ENCODE results near the gene MT1H.
"Not testable (repeated sequence)": the region's sequence is repeated elsewhere in the genome, so short reads cannot be mapped to it uniquely, and the experiment has no call there.

MT1H gene

DNA sequence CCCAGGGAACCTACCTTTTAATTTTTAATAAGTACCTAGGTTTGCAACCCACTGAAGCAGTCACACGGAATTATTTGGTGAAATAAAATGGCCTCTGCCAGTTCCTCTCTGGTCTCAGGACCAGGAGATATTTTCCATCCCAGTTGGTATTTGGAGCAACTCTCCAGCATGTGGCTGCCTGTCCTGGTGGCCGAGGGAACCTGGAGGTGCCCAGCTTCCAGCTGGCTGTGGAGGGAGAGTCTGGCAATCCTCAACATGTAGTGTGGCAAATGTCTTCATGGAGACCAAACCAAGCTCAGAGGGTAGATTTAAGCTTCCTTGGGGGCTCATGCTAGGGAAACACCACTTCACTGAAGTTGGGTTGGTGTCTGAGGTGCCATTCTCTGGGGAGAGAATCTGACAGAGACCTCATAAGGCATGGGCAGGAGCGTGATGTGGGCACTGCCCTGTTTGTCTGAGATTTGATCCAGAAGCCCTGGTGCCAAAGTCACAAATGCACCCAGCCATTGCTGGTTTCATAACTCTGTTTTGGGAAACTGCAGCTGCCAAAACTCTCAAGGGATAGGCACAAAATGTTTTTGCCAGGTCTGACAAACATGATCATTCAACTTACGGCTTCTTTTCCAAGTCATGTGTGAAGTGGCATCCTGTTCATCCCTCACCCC, 15.4 kb downstream of the MT1H start:
- DNase-seq = no peak

DNA sequence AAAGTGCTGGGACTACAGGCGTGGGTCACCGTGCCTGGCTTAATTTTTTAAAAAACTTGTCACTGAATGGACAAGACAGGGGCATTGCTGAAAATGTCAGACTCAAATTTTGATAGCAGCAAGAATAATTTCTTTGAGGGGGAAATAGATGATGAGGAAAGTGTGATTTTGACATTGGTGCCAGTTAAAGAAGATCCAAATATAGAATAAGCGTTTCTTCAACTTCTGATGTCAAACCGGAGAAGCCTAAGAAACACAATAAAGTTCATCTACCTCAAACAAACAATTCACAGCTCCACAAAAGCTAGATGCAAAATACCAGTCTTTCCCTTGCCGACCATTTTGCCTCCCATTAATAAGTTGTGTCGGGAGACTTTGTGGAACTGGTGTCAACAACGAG, 17.1 kb downstream of the MT1H start:
- DNase-seq = no peak

DNA sequence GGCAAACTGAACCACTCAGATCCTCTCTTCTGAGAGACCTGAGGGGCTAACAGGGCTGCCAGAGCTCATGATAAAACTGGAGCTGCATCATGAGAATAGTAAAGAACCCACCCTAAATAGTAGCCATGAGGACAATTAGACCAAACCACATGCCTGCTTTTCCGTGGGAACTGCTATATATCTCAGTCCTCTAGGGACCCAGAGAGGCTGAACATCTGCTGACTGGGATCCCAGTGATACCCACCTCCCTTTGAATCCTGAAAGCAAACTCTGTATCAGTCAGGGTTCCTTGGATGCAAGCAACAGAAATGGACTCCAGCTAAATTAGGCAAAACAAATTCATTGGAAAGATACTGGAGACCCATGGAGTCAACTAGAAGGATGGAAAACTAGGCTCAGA, 19.1 kb downstream of the MT1H start:
- DNase-seq = peak; percentile 15

DNA sequence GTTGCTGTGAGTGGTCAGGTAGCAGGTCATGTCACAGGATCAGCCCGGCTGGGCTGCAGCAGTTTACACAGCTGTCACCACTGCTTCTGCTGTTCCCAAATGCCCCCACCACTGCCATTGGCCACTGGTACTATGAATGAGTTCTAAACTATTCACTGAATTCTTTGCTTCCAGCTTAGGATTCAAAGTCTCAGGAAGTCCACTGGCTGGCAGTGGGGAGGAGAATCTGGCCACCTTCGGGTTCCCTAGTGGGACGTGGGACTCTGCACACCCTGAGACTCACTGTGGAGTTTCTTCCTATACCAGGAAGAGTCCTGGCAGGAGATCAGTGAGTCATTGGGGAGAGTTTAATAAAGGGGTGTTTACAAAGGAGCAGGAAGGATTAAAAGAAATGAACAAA, 19.6 kb downstream of the MT1H start:
- peak; percentile 46 for DNase-seq

DNA sequence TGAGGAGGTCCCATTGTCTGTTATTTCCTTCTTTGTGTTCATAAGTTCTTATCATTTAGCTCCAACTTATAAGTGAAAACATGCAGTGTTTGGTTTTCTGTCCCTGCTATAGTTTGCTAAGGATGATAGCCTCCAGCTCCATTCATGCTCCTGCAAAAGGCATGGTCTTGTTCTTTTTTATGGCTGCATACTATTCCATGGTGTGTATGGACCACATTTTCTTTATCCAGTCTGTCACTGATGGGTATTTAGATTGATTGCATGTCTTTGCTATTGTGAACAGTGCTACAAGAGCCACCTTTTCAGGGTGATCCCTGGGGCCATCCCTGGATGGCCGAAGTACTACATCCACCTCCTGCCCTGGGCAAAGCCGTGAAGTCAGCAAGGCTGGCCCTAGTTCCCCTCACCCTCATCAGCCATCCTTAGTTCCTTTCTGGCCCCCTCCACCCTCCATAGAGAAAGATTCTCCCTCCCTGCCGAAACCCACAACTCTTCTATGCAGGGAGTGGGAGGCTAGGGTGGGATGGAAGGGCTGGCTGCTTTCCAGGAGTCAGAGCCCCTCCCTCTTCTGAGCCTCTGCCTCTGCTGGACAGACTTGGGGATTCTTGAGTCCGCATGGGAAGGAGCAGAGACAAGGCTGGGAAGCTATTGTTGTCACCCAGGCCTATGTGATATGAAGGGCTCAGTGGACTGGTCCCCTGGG, 21.0 kb downstream of the MT1H start:
- no peak for DNase-seq

DNA sequence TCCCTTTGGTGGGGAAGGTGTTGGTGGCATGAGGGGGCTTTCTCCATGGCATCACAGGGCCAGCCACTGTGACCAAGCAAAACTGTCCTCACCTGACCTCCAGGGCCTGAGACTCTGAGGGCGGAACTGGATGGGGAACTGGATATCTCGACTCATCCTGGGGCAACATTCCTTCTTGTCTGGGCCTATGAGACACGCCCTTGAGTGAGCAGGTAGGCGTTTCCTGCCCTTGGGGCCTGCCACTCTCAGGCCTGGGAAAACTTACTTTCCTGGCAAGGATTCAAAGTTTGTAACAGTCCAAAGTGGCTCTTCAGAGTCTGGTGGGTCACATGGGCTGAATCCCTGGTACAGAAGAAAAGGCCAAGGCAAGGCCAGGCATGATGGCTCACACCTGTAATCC, 22.3 kb downstream of the MT1H start:
- peak; percentile 63 for DNase-seq

DNA sequence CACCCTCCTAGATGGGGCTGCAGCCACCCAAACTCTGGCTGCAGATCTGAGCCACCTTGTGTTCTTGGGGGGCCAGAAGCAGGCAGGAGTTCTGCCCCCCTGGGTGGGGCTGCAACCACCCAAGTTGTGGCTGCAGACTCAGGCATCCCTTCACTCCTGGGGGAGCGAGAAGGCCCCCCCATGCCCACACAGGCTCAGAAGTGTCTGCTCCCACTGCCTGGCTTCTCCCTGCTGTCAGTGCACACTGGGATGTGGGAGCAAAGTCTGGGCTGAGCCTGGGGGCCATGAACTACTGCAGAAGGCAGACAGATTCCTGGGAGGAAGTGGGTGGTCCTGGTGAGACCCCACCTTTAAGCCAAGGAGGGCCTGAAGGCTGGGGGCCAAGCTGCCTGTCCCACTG, 25.6 kb downstream of the MT1H start:
- DNase-seq = no peak

DNA sequence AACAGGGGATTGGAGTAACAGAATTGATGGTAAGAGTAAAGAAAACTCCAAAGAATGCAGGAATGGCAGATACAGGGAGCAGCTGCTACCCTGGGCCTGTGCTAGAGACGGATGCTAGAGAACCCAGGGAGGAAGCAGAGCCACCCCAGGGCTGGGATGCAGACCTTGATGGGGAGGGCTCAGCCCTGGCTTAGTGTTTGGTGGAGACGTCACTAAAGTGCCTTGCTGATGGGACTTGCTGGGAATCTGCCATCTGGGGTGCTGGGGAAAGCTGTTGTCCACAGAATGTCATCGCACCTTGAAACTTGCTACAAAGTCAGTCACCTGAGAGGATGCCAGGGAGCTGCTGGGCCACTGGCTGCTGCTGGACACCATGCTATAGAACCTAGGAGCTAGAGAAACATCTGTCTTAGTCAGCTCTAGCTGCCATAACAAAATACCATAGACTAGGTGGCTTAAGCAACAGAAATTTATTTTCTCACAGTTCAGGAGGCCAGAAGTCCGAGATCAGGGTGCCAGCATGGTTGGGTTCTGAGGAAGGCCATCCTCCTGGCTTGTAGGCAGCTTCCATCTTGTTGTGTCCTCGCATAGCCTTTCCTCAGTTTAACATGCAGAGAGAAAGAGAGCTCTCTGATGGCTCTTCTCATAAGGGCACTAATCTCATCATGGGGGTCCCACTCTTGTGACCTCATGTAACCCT, 28.0 kb downstream of the MT1H start:
- no peak for DNase-seq

DNA sequence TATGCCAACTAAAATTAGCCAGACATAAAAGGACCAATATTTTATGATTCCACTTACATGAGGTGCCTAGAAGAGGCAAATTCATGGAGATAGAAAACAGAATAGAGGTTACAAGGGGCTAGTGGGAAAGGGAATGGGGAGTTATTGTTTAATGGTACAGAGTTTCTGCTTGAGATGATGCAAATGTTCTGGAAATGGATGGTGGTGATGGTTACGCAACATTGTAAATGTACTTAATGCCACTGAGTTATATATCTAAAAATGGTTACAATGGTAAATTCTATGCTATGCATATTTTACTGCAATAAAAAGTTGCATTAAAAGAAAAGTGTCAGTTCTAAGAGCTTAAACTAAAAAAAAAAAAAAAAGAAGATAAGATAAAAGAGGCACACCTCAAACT, 30.6 kb downstream of the MT1H start:
- no peak for DNase-seq

DNA sequence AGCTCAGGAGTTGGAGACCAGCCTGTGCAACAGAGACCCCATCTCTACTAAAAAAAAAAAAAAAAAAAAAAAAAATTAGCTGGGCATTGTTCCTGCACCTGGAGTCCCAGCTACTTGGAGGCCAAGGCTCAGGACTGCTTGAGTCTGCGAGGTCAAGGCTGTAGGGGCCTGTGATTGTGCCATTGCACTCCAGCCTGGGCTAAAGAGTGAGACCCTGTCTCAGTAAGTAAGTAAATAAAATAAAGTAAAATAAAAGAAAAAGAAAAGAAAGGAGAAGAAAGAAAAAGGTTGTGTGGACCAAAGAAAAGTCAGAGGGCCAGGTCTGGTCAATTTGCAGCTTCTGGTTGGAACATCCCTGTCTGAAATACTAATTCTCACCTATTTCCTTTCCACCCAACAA, 31.0 kb downstream of the MT1H start:
- DNase-seq = no peak

DNA sequence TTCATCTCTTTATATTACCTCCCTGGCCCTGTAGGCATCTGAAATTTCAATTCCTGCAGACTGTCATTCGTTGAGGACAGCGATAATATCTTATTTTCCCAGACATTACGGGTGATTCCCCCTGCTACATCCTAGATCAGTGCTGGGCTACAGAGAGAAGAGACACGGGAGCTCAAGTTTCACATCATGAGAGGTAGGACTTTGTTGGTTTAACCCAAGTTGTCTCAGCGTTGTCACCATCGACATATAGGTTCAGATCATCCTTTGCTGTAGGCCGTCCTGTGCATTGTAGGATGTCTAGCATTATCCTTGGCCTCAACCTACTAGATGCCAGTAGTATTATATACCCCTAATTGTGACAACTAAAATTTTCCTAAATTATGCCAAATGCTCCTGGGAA, 31.9 kb downstream of the MT1H start:
- no peak for DNase-seq

DNA sequence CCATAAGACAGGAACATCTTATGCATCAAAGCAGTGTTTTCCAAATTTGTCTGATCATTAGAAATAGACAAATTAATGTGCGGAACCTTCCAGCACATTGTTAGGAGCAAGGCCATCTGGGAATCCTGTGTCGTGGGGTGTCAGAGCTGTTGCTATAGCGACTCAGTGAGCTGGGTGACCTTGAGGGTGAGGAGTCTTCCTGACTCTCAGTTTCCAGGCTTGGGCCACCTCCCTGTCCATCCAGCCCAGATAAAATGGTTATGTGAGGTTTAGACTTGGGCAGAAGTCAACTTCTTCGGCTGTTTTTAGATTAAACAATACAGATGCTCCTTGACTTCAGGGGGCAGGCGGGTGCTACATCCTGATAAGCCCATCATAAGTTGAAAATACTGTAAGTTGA, 33.2 kb downstream of the MT1H start:
- no peak for DNase-seq

DNA sequence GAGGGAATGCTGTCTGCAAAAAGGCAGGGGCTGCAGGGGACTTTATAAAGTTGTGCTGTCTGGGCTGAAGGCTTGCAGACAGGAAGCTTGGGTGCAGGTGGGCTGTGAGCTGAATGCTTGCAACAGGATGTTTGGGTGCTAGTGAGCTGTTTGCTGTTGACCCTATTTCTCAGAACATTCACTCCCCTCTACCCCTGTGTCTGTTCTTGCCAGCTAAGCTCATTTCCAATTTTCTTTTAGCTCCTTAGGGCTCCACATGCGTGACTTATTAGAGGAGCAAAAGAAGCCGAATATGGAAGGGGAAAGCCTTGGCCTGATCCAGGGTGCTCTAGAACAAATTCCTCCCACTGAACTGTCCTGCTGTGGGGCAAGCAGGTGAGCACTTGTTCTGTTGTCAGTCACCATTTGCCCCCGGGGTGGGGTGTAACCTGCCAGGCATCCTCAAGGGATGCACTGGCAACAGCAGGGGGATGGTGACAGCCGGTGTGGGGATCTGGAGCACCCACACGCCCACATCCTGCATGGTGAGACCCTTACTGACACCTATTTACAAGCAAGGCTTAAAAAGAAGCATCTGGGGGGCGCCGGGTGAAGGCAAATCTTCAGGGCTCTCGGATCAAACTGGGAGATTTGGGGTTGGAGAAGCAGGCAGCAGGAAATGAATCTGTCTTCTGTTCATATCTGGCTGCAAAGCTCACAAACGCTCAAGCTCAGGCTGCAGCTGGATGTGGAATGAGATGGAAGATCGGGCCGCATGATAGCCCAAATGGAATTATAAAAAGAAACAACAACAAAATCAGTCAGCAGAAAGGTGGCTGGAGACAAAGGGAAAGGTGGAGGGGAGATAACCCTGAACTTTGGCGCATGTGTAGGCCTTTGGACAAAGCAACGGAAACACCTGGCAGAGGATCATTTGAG, 39.2 kb downstream of the MT1H start:
- DNase-seq = no peak

DNA sequence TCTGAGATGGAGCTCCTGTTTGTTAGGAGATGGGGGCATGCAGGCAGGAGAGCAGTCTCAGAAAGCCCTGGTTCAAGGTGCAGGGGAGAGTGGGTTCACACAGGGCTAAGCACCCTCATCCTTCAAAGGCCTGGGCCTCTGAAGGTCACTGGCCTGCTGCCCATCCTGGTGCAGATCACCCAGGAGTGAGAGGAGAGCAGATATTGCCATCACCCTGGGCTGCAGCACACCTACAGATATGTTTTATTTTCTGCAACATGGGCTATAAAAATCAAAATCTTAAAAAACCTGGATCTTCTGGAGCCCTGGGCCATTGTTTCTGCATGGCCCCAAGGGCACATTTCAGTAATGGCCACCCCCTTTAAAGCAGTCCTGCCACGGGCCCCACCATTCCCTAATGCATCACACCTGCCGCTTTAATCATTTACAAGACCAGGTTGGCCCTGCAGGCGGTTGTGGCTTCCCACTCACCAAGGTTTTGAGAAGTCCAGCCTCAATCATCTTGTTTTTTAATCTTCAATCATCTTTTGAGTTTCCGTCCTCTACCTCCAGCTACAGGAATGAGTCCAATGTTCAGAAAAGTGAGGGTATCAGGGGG, 39.9 kb downstream of the MT1H start:
- DNase-seq = no peak

DNA sequence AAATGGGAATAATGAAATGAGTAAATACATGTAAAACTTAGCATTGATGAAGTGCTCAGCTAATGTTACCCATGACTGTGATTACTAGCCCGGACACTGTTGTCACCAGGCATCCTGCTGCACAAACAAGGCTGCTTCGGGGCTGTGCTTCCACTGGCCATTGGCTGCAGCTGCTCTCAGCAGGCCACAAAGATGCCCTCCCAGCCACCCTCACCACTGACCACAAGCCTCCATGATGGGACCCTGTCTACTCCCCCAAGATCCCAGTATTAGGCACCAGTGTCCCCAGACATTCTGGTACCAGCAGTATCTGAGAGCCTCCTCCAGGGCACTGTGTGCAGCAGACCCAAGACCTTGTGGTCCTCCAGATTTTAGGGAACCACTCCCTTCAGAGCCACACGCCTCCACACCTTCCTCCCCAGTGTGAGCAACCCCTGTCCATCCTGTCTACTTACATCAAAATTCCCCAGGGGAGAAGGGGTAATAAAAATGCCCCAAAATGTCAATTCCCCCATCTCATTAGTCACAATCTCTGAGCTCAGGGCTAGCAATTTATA, 40.6 kb downstream of the MT1H start:
- DNase-seq = no peak

DNA sequence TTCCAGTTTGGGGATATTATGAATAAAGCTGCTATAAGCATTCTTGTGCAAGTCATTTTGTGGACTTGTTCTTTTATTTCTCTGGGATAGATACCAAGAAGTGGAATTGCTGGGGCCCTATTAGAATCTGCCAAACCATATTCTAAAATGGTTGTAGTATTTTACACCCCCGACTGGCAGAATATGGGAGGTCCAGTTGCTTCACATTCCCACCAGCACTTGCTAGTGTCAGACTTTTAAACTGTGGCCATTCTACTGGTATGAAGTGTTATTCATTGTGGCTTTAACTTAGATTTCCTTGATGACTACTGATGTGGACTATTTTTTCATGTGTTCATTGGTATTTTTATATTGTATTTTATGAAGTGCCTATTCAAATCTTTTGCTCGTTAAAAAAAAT, 42.2 kb downstream of the MT1H start:
- DNase-seq = peak; percentile 12

DNA sequence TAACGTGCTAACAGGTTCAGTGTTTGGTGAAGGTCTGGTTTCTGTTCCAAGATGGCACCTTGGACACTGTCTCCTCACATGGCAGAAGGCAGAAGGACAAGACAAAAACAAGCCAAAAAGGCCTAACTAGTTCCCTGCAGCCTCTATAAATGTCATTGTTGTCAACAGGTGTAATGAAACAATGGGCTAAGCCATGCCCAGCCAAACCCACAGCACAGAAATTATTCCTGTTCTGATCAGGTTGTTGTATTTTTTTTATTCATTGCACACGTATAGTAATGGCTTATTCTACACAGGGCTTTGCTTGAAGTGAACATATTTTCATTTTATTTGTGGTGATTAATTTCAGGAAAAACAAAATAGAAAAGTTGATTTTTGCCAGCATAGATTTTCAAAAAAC, 44.2 kb downstream of the MT1H start:
- DNase-seq = no peak

DNA sequence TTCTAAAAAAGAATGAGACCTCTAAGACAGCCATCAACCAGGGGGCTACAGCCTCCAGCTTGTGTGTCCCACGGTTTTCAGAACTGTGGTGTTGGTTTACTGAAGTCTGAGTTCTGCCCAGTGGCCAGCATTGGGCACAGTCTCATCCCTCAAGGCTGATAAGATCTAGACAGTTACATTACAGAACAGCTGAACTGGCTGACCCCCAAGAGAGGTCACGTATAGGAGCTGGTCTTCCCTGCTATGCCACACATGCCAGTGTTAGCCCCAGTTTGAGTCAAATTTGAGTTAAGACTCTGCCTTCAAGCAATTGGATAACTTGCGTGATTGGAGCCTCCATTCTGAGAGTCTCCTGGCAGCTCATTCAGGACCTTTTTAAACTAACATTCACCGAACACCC, 45.5 kb downstream of the MT1H start:
- DNase-seq = no peak

DNA sequence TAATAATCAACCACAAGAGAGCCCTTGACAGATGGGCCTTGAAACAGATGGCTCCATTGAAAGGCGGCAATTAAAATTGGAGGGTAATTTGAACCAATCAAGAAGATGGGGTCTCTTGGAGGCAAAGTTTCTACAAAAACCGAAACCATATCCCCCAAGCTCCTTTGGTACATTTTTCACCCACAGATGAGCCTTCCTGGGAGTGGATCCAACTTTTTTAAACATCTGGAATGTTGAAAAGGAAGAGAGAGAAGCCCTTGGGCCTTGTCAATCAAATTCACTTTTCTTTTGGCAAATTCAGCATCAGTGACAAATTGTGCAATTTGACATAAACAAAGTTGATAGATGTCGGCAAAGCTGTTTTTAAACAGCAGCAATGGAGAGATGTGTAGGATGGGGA, 47.1 kb downstream of the MT1H start:
- DNase-seq = no peak

DNA sequence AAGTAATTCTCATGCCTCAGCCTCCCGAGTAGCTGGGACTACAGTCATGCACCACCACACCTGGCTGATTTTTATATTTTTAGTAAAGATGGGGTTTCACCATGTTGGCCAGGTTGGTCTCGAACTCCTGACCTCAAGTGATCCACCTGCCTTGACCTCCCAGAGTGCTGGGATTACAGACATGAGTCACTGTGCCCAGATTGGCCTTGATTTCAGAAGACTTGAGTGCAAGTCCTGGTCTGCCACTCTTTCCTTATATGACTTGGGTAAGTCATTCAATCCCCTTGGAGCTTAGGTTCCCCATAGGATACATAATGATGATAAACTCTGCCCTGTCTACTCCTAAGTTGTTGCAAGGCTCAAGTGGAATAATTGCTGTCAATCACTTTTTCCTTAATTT, 47.9 kb downstream of the MT1H start:
- DNase-seq = not testable (repeated sequence)
